KBM-7 (cell line): Measurements from ENCODE around the gene MDFI.
"Not testable (repeated sequence)": the region's sequence is repeated elsewhere in the genome, so short reads cannot be mapped to it uniquely, and the experiment has no call there.

Experiments used
- DNase-seq: peaks from one replicate; pipeline ENCODE4 v3.0.0-alpha.2; 2015
- in situ Hi-C: fragments of 300-500 bp; cut with MboI; formaldehyde crosslinking; loops from 2 replicates; pipeline ENCODE4 v1.14.3; 2020; ENCODE audit warnings: low sequenced_read_pairs, low pct_unique_long_range_greater_than_20kb, mixed read lengths

MDFI gene

DNA sequence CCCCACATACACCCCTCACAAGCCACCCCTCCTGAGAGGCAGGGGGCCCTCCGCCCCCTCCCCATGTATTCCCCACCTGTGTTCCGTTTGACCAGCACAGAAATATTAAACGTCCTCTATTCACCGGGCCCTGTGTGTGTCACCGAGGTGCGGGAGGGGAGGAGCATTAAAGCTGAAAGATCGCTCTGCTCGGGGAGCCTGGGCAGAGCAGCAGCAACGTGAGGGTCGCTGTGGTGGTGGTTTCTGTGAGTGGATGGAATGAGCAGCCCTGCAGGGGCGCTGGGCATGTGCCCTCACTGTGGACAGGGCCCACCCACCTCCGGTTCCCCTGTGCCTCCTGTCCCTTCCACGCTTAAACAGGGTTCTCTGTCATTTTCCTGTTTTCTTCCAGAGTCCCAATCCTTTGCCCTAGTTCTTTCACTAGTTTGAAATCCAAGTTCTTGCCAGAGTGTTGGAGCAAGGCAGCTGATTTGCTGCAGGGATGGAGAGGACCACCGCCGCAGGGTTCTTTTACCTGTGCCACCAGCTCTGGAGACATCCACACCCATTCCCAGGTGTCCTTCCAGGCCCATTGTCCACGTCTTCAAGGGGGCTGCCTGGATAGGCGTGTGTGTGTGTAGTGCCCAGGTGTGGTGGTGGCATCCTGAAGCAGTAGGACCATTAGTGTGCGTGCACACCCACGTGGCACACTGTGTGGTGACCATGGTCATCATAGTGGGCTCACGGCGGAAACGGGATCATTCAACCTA lies 37.6 kb upstream of the MDFI start:
- in situ Hi-C loops: no loop called here
- no peak for DNase-seq

DNA sequence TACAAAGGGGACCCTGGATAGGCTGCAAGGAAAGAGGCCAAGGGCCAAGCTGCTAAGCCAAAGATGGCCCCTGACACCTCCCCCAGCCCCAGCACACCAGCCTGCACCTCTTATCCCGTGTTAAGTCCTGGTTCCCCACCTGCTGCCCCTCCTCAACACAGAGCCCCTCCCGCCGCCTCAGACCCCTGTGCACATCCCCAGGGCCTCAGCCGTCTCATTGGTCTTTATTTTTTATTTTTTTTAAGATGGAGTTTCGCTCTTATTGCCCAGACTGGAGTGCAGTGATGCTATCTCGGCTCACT lies 37.1 kb upstream of the MDFI start:
- no peak for DNase-seq
- in situ Hi-C loops: no loop called here

DNA sequence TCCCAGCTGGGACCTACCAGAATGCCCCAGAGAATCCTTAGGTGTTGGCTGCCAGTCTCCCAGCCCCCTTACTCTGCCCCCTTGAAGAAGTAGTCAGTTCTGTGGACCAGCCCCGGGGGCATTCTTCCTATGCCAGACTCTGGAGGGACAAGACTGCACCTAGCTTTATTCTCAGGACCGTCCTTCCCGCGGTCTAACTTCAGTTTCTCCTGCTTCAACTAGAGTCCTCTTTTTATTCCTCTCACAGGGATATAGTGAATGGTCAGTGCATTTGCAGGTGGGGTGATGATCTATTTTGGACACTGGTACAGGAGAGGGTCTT lies 35.9 kb upstream of the MDFI start:
- DNase-seq: no peak
- in situ Hi-C loops: no loop called here

DNA sequence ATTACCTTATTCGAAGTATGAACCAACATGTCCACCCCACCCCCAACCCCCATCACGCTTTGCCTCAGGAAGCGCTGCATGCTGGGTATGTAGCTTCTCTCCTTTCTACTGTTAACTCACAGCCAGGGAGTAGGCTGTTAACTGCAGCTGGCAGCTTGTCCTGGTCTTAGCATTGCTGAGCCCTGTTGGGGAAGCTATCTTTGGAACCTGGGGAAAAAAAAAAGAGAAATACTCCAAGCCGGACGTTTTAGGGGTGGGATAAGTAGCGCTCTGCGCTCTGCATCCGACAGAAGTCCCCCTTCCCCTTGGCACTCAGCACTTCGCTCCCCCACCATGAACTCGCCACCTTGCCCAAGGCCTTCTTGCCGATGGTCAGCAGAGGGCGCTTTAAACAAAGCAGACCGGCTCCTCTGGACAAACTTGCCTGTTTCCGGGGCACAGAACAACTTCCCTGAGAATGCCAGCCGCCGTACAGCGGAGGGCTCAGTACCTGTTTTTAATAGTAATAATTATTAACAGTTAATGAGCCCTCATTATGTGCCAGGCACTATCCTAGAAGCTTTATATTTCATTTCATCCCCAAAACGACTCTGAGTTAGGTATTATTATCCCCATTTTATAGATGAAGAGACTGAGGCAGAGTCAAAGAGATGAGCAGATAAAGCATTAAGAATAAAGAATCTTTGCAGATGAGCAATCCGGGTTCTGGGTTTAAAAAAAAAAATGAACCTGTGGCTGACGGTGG lies 35.2 kb upstream of the MDFI start:
- in situ Hi-C loops: no loop called here
- DNase-seq: peak; percentile 89

DNA sequence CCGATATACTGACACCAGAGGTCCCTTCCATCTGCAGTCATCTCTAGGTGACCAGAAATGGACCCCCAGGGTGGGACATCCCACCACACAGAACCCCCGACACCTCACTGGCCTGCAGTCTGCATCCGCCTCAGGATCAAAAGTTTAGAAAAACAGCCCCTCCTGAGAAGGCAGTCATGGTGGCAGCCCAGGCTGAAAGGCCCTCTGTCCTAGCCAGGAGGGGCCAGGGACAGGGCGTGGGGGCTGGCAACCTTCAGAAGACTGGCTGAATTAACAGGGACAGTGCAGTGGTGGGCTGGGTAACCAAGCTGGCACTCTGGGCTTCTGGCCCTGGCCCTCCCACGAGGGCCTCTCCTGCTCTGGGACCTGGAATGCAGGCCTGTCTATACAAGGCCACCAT lies 34.3 kb upstream of the MDFI start:
- in situ Hi-C loops: no loop called here
- no peak for DNase-seq

DNA sequence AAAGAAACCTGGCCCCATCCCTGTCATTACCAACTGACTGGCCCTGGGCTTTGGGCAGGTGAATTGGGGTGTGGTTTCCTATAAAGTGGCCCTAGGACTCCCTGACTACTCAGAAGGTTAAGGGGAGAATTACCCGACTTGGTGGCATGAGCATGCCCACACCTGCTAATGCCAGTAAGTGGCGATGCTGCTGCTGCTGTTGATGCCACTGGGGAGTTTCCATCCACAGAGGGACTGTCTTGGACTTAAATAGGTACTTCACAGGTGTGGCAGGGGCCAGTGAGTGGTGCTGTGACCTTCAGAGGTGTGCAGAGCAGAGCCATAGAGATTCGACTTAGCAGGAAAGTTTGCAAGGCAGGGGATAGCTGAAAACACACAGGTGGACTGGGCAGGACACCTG lies 32.6 kb upstream of the MDFI start:
- no peak for DNase-seq
- in situ Hi-C loops: no loop called here

DNA sequence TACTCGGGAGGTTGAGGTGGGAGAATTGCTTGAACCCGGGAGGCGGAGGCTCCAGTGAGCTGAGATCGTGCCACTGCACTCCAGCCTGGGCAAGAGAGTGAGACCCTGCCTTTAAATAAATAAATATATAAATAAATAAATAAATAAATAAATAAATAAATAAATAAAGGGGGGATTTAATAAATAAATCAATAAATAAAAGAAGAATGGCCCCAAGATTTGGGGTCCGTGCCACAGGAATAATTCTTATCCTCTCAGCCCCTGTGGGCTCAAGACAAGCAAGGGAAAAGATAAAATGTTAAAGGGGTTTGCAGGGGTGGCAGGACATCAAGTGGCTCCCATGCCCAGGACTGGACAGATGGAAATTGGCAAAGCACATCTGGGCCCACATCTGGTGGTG lies 31.2 kb upstream of the MDFI start:
- in situ Hi-C loops: no loop called here
- DNase-seq: no peak

DNA sequence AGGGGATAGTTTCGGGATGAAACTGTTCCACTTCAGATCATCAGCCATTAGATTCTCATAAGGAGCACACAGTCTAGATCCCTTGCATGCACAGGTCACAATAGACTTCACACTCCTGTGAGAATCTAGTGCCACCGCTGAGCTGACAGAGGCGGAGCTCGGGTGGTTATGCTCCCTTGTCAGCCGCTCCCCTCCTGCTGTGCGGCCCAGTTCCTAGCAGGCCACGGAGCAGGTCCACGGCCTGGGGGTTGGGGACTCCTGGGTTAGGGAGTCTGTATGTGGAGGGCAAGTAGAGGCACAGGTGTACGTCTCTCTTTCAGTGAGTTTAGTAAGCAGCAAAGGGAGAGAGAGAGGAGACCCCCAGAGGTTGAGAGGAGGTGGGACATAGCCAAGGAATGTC lies 30.5 kb upstream of the MDFI start:
- no peak for DNase-seq
- in situ Hi-C loops: no loop called here

DNA sequence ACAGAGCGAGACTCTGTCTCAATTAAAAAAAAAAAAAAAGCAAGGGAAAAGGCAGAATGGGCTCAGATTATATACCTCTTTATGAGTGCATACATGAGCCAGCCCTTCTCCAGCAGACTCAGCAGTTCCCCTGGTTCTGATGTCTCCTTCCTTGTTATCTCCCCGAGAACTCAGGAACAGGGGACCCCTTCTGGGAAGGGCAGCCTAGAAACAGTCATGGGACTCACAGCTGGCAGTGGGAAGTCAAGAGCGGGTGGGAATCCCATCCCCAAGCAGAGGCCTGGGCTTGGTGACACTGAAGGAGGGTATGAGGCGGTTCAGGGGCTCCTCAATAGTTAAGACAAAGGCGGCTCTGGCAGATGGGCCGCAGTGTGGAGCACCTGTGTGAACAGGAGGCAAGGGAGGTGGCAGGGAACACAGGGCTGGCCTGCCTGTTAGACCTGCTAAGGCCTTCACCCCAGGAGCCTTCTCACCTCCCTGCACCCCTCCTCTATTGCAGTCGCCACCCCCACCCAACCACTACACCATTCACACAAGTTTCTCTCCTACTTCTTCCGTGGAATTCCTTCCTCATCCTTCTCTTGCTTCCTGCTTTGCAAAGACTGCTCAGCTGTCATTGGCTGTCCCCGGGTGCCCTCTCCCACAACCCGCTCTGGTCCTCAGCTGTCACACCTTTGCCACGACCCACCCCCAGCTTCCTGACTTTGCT lies 29.7 kb upstream of the MDFI start:
- in situ Hi-C loops: no loop called here
- no peak for DNase-seq

DNA sequence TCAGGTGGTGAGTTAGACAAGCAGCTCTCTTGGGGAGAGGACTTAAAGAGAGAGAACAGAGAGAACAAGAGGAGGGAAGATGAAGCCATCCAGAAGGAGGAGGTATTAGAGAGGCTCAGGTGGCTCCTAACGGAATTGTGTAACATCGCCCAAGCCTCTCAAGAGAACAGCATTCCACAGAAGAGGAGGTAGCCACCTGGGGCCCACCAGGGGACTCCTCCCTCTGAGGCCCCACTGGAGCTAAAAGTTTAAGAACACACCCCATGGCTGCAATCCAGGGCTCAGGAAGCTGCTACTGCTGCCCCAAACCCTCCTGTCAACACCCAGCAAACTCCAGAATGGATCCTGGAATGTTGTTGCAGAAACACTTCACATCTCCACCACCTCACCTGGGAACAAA lies 23.6 kb upstream of the MDFI start:
- in situ Hi-C loops: no loop called here
- no peak for DNase-seq

DNA sequence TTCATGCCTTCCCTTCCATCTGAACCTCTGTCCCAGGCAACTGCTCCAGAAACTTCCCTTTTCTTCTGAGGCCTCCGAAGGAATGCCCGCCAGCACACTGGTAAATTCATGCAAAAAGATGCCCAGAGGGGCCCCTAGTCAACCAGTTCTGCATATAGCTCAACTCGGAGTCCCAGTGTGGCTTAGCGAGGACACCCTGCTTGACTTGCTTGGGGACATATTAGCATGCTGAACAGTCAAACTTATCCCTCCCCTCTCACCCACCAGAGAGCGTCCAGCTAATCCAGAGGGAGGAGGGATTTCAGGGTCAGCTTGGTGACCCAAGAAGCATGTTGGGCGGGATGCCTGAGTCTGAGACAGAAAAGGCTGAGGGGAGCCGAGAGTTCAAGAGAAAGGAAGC lies 23.0 kb upstream of the MDFI start:
- DNase-seq: no peak
- in situ Hi-C loops: no loop called here

DNA sequence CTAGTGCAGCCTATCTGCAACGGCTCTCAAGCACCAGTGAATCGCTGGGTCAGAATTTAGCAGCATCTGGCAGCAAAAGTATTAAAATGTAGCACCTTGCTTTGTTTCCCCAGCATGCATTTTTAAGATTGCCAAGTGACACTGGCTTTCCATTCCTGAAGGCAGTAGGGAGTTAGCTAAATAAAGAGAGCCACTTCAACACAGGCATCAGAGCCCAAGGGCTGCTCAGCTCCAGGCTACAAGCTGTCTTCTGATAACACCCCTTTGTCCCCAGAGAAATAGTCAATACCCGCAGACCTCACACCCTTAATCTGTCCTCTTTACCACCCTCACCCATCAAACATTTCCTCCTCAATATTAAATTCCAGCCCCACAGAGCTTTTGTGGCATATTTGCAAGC lies 19.7 kb upstream of the MDFI start:
- DNase-seq: no peak
- in situ Hi-C loops: no loop called here

DNA sequence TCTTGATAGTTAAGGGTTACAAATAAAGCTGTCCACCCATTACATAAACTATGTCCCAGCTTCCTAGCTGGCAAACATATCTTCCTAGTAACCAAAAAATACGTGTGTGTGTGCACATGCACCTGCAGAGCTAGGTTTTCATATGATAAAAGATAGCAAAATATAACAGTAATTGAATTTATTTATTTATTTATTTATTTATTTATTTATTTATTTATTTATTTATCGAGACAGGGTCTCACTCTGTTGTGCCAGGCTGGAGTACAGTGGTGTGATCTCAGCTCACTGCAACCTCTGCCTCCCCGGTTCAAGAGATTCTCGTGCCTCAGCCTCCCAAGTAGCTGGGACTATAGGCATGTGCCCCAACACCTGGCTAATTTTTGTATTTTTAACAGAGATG lies 19.1 kb upstream of the MDFI start:
- in situ Hi-C loops, DNase-seq: not testable (repeated sequence)

DNA sequence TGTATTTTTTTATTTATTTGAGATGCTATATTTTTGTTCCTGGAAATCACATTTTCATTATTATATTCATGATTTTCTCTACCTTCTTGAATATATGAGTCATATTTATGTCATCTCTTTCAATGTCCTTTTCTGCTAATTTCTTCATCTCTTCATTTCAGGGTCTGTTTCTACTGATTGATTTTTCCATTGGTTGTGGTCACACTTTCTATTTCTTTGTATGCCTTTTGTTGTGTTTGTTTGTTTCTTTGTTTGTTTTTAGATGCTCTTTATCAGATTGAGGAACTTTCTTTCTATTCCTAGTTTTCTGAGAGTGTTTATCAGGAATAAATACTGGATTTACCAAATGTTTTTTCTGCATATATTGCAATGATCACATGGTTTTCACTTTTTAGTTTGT lies 16.9 kb upstream of the MDFI start:
- DNase-seq: no peak
- in situ Hi-C loops: no loop called here

DNA sequence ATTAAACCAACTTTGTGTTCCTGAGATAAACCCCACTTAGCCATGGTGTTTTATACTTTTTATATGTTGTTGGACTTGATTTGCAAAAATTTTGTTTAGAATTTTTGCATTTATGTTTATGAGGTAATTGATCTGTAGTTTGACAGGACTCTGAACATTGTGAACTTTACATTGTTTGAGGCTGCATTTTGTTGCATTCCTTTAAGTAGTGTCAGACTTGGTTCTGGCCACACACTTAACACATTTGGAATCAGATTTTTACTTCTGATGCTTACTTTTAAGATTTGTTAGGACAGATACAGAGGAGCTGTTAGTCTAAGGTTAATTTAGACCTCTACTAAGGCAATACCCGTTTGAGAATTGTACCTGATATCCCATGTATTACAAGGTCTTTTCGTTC lies 16.5 kb upstream of the MDFI start:
- in situ Hi-C loops: no loop called here

DNA sequence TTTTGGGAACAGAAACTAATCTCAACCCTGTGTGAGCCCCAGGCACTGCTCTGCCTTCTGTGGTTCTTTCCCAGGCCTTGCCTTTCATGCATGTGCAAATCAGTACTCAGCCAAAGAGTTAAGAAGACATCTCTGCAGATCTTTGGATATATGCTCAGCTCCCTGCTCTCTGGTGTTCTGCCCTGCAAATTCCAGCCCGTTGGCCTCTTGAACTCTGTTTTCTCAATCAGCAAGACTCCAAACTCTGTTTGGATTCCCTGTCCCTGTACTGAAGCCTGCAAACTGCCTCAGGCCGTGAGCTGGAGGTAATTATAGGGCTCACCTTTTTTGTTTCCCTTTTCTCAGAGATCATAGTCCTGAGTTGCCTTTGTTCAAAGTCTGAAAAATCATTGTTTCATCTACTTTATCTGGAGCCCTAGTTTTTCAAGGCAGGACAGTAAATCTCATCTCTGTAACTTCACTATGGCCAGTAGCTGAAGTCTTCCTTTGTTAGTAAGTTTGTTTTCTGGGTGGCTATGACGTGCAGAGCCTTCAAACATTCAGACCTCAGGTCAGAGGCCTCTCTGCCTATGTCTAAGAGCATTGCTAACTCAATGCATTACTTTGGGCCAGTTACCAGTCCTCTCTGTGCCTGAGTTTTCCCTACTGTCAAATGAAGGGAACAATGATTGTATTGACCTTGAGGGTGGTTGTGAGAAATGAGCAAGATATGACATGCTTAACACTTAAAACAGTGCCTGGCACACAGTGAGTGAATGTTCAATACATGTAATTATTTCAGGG lies 15.9 kb upstream of the MDFI start:
- in situ Hi-C loops: no loop called here
- no peak for DNase-seq

More for the DNA sequence above, 16.5 kb upstream of the MDFI start:
- DNase-seq: no peak

DNA sequence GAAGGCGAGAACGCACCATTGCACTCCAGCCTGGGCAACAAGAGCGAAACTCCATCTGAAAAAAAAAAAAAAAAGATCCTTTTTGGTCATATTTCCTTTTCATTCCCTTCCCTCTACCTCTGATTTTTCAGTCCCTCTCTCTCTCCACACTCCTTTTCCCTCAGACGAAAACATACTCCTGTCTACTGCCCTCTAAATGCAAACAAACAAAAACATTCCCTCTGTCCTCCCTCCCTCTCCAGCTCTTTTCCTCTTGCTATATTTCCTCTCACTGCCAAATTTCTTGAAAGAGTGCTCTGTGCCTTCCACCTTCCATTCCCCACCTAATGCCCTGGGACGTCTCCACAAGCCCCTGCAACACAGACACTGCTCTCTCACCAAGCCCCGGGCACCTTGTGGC lies 14.9 kb upstream of the MDFI start:
- in situ Hi-C loops: no loop called here
- DNase-seq: no peak

DNA sequence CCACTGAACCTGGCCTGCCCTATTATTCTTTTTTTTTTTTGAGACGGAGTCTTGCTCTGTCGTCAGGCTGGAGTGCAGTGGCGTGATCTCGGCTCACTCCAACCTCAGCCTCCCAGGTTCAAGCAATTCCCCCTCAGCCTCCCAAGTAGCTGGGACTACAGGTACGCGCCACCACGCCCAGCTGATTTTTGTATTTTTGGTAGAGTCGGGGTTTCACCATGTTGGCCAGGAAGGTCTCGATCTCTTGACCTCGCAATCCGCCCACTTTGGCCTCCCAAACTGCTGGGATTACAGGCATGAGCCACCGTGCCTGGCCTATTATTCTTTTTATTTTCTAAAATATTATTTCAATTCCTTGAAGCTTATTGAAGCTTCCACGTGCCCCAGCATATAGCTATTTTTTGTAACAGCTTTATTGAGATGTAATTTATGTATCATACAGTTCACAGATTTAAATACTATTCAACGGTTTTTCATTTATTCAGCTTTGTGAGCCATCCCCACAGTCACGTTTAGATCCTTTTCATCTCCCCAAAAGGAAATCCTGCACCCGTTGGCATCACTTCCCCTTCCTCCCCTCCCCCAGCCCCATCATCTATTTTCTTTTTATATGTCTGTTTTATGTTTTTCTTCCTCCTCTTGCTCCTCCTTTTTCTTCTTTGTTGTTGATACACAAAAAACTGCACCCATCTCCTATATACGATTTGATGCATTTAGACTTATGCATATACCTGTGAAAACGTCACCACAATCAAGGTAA lies 13.5 kb upstream of the MDFI start:
- no peak for DNase-seq
- in situ Hi-C loops: no loop called here

DNA sequence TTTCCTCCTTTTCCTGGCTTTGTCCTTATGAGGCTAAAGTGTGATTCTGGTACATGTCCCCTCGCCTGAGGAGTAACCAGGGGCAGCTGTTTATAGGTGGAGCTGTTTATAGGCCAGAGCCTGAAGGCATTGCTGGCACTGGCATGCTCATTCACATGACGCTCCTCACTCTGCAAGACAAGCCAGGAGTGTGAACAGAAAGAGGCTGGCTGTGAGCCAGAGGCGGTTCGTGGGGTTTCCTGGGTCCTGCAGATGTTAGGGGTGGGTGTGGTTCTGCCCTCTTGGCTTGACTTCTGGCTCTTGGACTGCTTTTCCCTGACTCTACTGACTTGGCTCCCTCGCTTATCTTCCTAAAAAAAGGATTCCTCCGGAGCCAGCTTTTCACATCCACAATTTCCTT lies 12.8 kb upstream of the MDFI start:
- DNase-seq: no peak
- in situ Hi-C loops: no loop called here
